H1 (cell line): ENCODE data around the gene C1orf56. TPM values are rescaled to one million over a fixed set of nuclear protein-coding genes. Genes with fewer than 3 reads are reported as not detected.
A peak's percentile ranks its signal among the peaks of the same experiment; 100 is the strongest.

Experiments
- CTCF ChIA-PET: fragments of 300-600 bp; sonication (Branson Sonifier 250); formaldehyde crosslinking; loops from one replicate; lab custom pipeline; 2021; ENCODE audit not compliant: partially characterized antibody; lab: Charles Lee
- POLR2A ChIA-PET: fragments of 300-600 bp; sonication (Branson Sonifier 250); formaldehyde crosslinking; loops from one replicate; lab custom pipeline; 2021; ENCODE audit warnings: inconsistent platforms; ENCODE audit not compliant: partially characterized antibody; lab: Charles Lee
- DNase-seq, 2 experiments: peaks; one replicate each; pipeline versions ENCODE4 v3.0.0 to v3.0.0-alpha.2; 2010 to 2022; ENCODE audit warnings: low spot score in 2 of 2, low read depth in 1 of 2, mixed read lengths in 1 of 2
- FAIRE-seq: peaks from 2 replicates; lab custom pipeline; 2011; peaks lifted over from hg19 to GRCh38; lab: Jason Lieb, UNC
- H2AFZ ChIP-seq: 2 replicates; pipeline ENCODE4 v1.8.1; 2012; ENCODE audit warnings: low read length, inconsistent platforms
- H2AK5ac ChIP-seq: 2 replicates; pipeline ENCODE4 v1.6.1; 2013; ENCODE audit warnings: low read depth, low read length
- H2BK120ac ChIP-seq: replicated peaks from 2 replicates; pipeline ENCODE3; 2013; ENCODE audit warnings: low read depth, low read length, inconsistent platforms
- H2BK12ac ChIP-seq: 2 replicates; pipeline ENCODE4 v1.6.1; 2013; ENCODE audit warnings: low read depth, low read length
- H2BK15ac ChIP-seq: 2 replicates; pipeline ENCODE4 v1.6.1; 2013; ENCODE audit warnings: low read length
- H2BK20ac ChIP-seq: 2 replicates; pipeline ENCODE4 v1.6.1; 2013; ENCODE audit warnings: low read length
- H2BK5ac ChIP-seq: 2 replicates; pipeline ENCODE4 v1.6.1; 2013; ENCODE audit warnings: low read depth, low read length
- H3K14ac ChIP-seq: 2 replicates; pipeline ENCODE4 v1.6.1; 2013; ENCODE audit warnings: inconsistent platforms; ENCODE audit not compliant: insufficient read length
- H3K18ac ChIP-seq: 2 replicates; pipeline ENCODE4 v1.6.1; 2013; ENCODE audit warnings: low read length; ENCODE audit errors: extremely low read depth
- H3K23ac ChIP-seq: 2 replicates; pipeline ENCODE4 v1.6.1; 2013; ENCODE audit warnings: inconsistent platforms; ENCODE audit not compliant: insufficient read length
- H3K23me2 ChIP-seq: 2 replicates; pipeline ENCODE4 v1.6.1; 2013; ENCODE audit warnings: low read depth, low read length
- H3K27ac ChIP-seq: 2 replicates; pipeline ENCODE4 v1.6.1; 2011; ENCODE audit warnings: low read depth, low read length, inconsistent platforms
- H3K27me3 ChIP-seq, 4 experiments: replicated peaks in 1 of 4; 1 replicate in 1 of 4; 2 replicates in 3 of 4; pipeline versions ENCODE4 v1.6.1 to v1.8.1; 2011 to 2013; ENCODE audit warnings: low read length in 3 of 4, mild to moderate bottlenecking in 3 of 4, inconsistent platforms in 2 of 4, mixed read lengths in 2 of 4, moderate library complexity in 1 of 4; ENCODE audit not compliant: control insufficient read depth in 3 of 4, insufficient read depth in 3 of 4; ENCODE audit errors: extremely low read depth in 1 of 4
- H3K36me3 ChIP-seq, 4 experiments: 2 replicates each; pipeline versions ENCODE4 v1.6.1 to v1.8.1; 2011 to 2013; ENCODE audit warnings: mild to moderate bottlenecking in 4 of 4, low read length in 3 of 4, moderate library complexity in 2 of 4, control low read depth in 1 of 4, inconsistent platforms in 1 of 4; ENCODE audit not compliant: insufficient read depth in 4 of 4, control insufficient read depth in 2 of 4
- H3K4ac ChIP-seq: replicated peaks from 2 replicates; pipeline ENCODE3; 2013; ENCODE audit warnings: low read length, low read depth, mixed read lengths, inconsistent platforms; ENCODE audit not compliant: insufficient read length
- H3K4me1 ChIP-seq, 4 experiments: replicated peaks in 1 of 4; 1 replicate in 1 of 4; 2 replicates in 3 of 4; pipeline versions ENCODE4 v1.6.1 to v1.8.1; 2011 to 2013; ENCODE audit warnings: low read length in 3 of 4, inconsistent platforms in 2 of 4, mixed read lengths in 1 of 4; ENCODE audit not compliant: insufficient read depth in 4 of 4, control insufficient read depth in 3 of 4
- H3K4me2 ChIP-seq, 2 experiments: 2 replicates each; pipeline versions ENCODE4 v1.6.1 to v1.8.1; 2011 to 2013; ENCODE audit warnings: low read depth in 2 of 2, low read length in 2 of 2, control low read depth in 1 of 2, inconsistent platforms in 1 of 2, mild to moderate bottlenecking in 1 of 2; ENCODE audit not compliant: insufficient read depth in 1 of 2
- H3K4me3 ChIP-seq, 4 experiments: fragments of 200-600, 300-600 bp in 1 of 4; sonication (generic), shearing (Covaris generic), sonication (Bioruptor Twin) in 1 of 4; 2 replicates each; pipeline versions ENCODE4 v1.5.1 to v1.8.1; 2011 to 2016; ENCODE audit warnings: low read length in 4 of 4, low read depth in 3 of 4, control low read depth in 2 of 4, inconsistent platforms in 2 of 4, mild to moderate bottlenecking in 2 of 4, mixed read lengths in 1 of 4, moderate library complexity in 1 of 4; ENCODE audit not compliant: insufficient read depth in 2 of 4; ENCODE audit errors: extremely low read depth in 1 of 4
- H3K56ac ChIP-seq: replicated peaks from 2 replicates; pipeline ENCODE3; 2013; ENCODE audit warnings: low read depth, mild to moderate bottlenecking, mixed read lengths, low read length, inconsistent platforms; ENCODE audit not compliant: insufficient read length
- H3K79me1 ChIP-seq: 2 replicates; pipeline ENCODE4 v1.6.1; 2013; ENCODE audit warnings: low read depth, low read length, control low read depth
- H3K79me2 ChIP-seq, 2 experiments: 2 replicates each; pipeline versions ENCODE4 v1.6.1 to v1.8.1; 2012 to 2013; ENCODE audit warnings: low read length in 2 of 2, mild to moderate bottlenecking in 2 of 2, inconsistent platforms in 1 of 2; ENCODE audit not compliant: insufficient read depth in 2 of 2, control insufficient read depth in 1 of 2
- H3K9ac ChIP-seq, 4 experiments: replicated peaks in 1 of 4; 1 replicate in 1 of 4; 2 replicates in 3 of 4; pipeline versions ENCODE4 v1.6.1 to v1.8.1; 2011 to 2013; ENCODE audit warnings: low read depth in 3 of 4, low read length in 3 of 4, control low read depth in 2 of 4, mild to moderate bottlenecking in 2 of 4, moderate library complexity in 2 of 4, inconsistent platforms in 1 of 4; ENCODE audit errors: extremely low read depth in 1 of 4
- H3K9me3 ChIP-seq, 2 experiments: 2 replicates each; pipeline versions ENCODE4 v1.6.1 to v1.8.1; 2012 to 2013; ENCODE audit warnings: mild to moderate bottlenecking in 2 of 2, moderate library complexity in 2 of 2, control low read depth in 1 of 2, inconsistent platforms in 1 of 2, low read depth in 1 of 2, low read length in 1 of 2, mixed read lengths in 1 of 2; ENCODE audit not compliant: insufficient read depth in 2 of 2
- H4K20me1 ChIP-seq, 2 experiments: replicated peaks in 1 of 2; 2 replicates each; pipeline versions ENCODE3 to v1.8.1; 2011 to 2013; ENCODE audit warnings: inconsistent platforms in 2 of 2, low read length in 2 of 2, mild to moderate bottlenecking in 1 of 2; ENCODE audit not compliant: insufficient read depth in 2 of 2, control insufficient read depth in 1 of 2
- H4K5ac ChIP-seq: 2 replicates; pipeline ENCODE4 v1.6.1; 2013; ENCODE audit warnings: low read length, low read depth, mixed read lengths, inconsistent platforms; ENCODE audit not compliant: insufficient read length
- H4K8ac ChIP-seq: 2 replicates; pipeline ENCODE4 v1.8.0; 2013; ENCODE audit warnings: mild to moderate bottlenecking, moderate library complexity, low read length, inconsistent platforms; ENCODE audit not compliant: insufficient read depth; ENCODE audit errors: extremely low read depth
- H4K91ac ChIP-seq: replicated peaks from 2 replicates; pipeline ENCODE3; 2013; ENCODE audit warnings: low read length, mixed read lengths, inconsistent platforms; ENCODE audit not compliant: insufficient read length
- KDM4A ChIP-seq: IDR thresholded peaks from one replicate; pipeline ENCODE4 v1.7.1; 2012; ENCODE audit warnings: low read depth, mild to moderate bottlenecking, moderate library complexity, low read length, inconsistent platforms; ENCODE audit not compliant: severe bottlenecking
- POLR2A ChIP-seq, 2 experiments: IDR thresholded peaks; 1 replicate in 1 of 2; 2 replicates in 1 of 2; pipeline ENCODE4 v1.6.1; 2011; ENCODE audit warnings: low read depth in 2 of 2, low read length in 2 of 2, mild to moderate bottlenecking in 2 of 2; ENCODE audit errors: control extremely low read depth in 1 of 2
- TBP ChIP-seq: IDR thresholded peaks from 2 replicates; pipeline ENCODE4 v1.6.1; 2011; ENCODE audit warnings: low read depth, low read length, improper control_type of control experiment
- WGBS, 2 experiments: shearing (Covaris generic) in 1 of 2; methylation state at CpG; one replicate each; pipeline versions ENCODE4 v1.1.6 to v1.1.7; 2013 to 2015; ENCODE audit warnings: low lambda C conversion rate in 2 of 2, mixed read lengths in 2 of 2, inconsistent platforms in 1 of 2, low coverage in 1 of 2, missing lambda C conversion rate in 1 of 2; ENCODE audit not compliant: insufficient replicate concordance in 2 of 2, insufficient coverage in 1 of 2, insufficient read length in 1 of 2; ENCODE audit errors: extremely low coverage in 1 of 2, missing lambda C conversion rate in 1 of 2; 5-methylcytosine and 5-hydroxymethylcytosine counted together
- polyA plus RNA-seq, 7 experiments: library from polyadenylated mRNA; depleted of rRNA in 3 of 7; stranded (reverse) in 5 of 7; unstranded in 2 of 7; fragments of >200 nt in 5 of 7; fragments of 200-250 nt in 2 of 7; gene quantifications; 1 replicate in 5 of 7; 2 replicates in 1 of 7; 4 replicates in 1 of 7; pipeline versions ENCODE4 v1.2.1 to v1.2.3, GENCODE V29; 2011 to 2013; ENCODE audit warnings: missing spikeins in 2 of 7, mixed read lengths in 2 of 7
- total RNA-seq: library from RNA; stranded (reverse); fragmentation: NEBNext Ultra II Directional; extraction: Animal tissue kit (Norgen Biotek cat#: 25700); gene quantifications from 2 replicates; pipeline ENCODE4 v1.2.1, GENCODE V29; 2021

C1orf56 gene
- total and polyA plus RNA-seq, 2 of the 8 experiments (the other 6 are each of a cell fraction or from before 2014, with no cell fraction given), result 3.0 to 3.4 TPM

DNA sequence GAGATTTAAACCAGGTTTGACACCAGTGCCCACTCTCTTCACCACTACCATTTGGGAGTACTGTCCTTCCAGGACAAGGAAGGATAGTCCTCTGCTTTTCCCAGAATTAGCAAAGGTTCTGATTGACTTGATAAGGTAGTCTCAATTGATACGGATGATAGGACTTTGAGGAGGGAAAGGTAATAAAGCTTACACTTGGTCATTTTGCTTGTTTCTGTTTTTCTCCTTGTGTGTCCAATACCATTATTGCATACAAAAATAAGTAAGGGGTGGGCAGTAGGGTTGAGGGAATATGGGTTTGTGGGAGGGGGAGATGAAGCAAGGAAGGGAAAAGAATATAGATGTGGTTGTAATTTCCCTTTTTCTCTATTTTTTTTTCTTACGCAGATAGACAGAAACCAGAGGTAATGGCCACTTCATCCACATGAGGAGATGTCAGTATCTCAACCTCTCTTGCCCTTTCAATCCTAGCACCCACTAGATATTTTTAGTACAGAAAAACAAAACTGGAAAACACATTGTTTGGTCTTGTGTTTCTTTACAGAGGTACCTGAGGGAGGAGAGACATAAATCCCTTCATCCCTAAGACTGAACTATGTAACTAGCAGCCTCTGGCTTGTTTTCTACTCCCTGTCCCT is 2.6 kb downstream of the C1orf56 start:
- H2BK20ac ChIP-seq, result no peak overlapping the region
- no peak overlapping the region for H2BK120ac ChIP-seq
- FAIRE-seq, result no peak
- H3K4me1 ChIP-seq, result peaks cover 0 to 7% (median 3%) of the 10 kb centered on the region in 4 experiments; a peak in 4 of 7 replicates
- H4K20me1 ChIP-seq, result peaks cover 0 to 3% of the 10 kb centered on the region in 2 experiments
- no peak overlapping the region for H2BK5ac ChIP-seq
- no peak overlapping the region for H3K4me3 ChIP-seq
- no peak overlapping the region; a peak in 1 of 4 replicates for H3K4me2 ChIP-seq
- no peak overlapping the region for H3K18ac ChIP-seq
- no peak overlapping the region for H3K23ac ChIP-seq
- H3K14ac ChIP-seq, result no peak overlapping the region
- 91% methylated on average over 2 of the region's 2 CpGs; no CpG with 5 or more reads in 1 of the 2 experiments for WGBS, 2 experiments
- H3K23me2 ChIP-seq, result peaks cover 8% of the 10 kb centered on the region; the same call in 1 of the 2 replicates
- H3K56ac ChIP-seq, result no peak overlapping the region
- no peak overlapping the region for H3K9ac ChIP-seq
- ChIA-PET CTCF (interaction anchor here (0.7 to 9.6 kb wide), 6 partner anchors 10 to 25 kb away, joined by 3 to 95 read pairs (median 6); partner anchors contain the start of genes BNIPL, CDC42SE1 and MLLT11), POLR2A (interaction anchor here (0.5 to 7.7 kb wide), 10 partner anchors 9 to 700 kb away, joined by 3 to 107 read pairs (median 4); partner anchors contain the start of genes BNIPL, CDC42SE1 and MLLT11)
- no peaks in the 10 kb centered on the region for H3K27me3 ChIP-seq
- no peak overlapping the region for H4K91ac ChIP-seq
- no peaks in the 10 kb centered on the region for H3K79me2 ChIP-seq
- no peak for DNase-seq
- H2AK5ac ChIP-seq, result no peak overlapping the region
- H4K8ac ChIP-seq, result no peak overlapping the region
- H3K9me3 ChIP-seq, result no peaks in the 10 kb centered on the region
- H3K36me3 ChIP-seq, result peaks cover 10 to 48% (median 27%) of the 10 kb centered on the region in 4 experiments
- H3K4ac ChIP-seq, result no peak overlapping the region
- H2BK15ac ChIP-seq, result no peak overlapping the region
- peaks cover under 1% of the 10 kb centered on the region; the same call in 1 of the 2 replicates for H3K79me1 ChIP-seq
- no peak overlapping the region for H3K27ac ChIP-seq
- no peak overlapping the region for H4K5ac ChIP-seq
- TF ChIP-seq KDM4A (no peak), TBP (no peak), POLR2A (IDR thresholded peaks at IDR 0.05; ENCODE audit: control extremely low read depth in 1 of 2, low read depth in 2 of 2, low read length in 2 of 2) (peak in 1 of 2 experiments; percentile 38; a peak in 1 of 3 replicates)
- no peak overlapping the region for H2BK12ac ChIP-seq
- no peak overlapping the region for H2AFZ ChIP-seq
